ENCODE measurements around the gene GATD1.
"Not testable (repeated sequence)": the region's sequence is repeated elsewhere in the genome, so short reads cannot be mapped to it uniquely, and the experiment has no call there.

GATD1 gene

DNA sequence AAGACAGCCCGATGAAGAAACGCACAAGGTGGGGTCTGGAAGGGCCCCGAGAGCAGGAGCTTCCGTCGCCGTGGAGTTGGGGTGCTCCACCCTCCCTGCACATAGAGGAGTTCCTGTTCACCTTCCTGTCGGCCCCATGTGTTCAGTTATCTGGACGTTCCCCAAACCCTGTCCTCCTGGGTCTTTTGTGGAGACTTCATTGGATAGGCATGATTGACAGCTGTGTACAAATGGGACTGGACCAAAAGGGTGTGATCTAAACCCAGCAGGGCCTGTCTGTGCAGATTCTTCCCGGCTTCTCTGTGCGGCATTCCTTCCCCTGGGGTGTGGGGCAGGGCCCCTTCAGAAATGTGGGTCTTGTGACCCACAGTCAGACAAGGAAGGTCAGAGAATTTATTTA is 39.4 kb downstream of the GATD1 start:
- H3K27me3 ChIP-seq (ENCODE audit: control insufficient read depth in 1 of 2, insufficient read depth in 2 of 2, low read length in 2 of 2), result not testable (repeated sequence)

DNA sequence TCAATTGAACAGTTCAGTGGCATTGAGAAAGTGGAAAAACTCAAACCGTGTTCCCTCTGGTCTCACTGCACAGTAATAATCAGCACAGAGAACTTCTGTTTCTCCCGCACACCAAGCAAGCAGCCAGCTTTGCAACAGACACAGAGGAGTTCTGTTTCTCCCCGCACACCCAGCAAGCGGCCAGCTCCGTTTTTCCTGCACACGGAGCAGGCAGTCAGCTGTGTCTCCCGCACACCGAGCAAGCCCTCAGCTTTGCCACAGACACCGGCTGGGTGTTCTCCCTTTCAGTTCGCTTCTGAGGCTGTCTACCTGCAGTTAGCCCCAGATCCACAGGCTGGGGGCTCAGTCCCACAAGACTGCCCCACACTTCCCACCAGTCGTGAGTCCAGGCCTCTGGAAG is 39.9 kb downstream of the GATD1 start:
- Histone ChIP-seq H3K9ac (ENCODE audit: low read length) (no peak overlapping the region), H3K36me3 (ENCODE audit: insufficient read depth, low read length) (no peaks in the 10 kb centered on the region), H3K4me1 (ENCODE audit: insufficient read depth, low read length) (no peaks in the 10 kb centered on the region), H3K27ac (ENCODE audit: low read depth, low read length) (no peak overlapping the region), H3K4me3 (ENCODE audit: low read depth in 1 of 2, low read length in 2 of 2) (no peak overlapping the region), H3K9me3 (ENCODE audit: low read length) (no peaks in the 10 kb centered on the region), H3K27me3 (ENCODE audit: control insufficient read depth in 1 of 2, insufficient read depth in 2 of 2, low read length in 2 of 2) (no peaks in the 10 kb centered on the region)

More for the DNA sequence above, 39.4 kb downstream of the GATD1 start:
- H3K9me3 ChIP-seq (ENCODE audit: low read length); H3K9ac ChIP-seq (ENCODE audit: low read length); H3K27ac ChIP-seq (ENCODE audit: low read depth, low read length); H3K36me3 ChIP-seq (ENCODE audit: insufficient read depth, low read length); H3K4me3 ChIP-seq (ENCODE audit: low read depth in 1 of 2, low read length in 2 of 2); H3K4me1 ChIP-seq (ENCODE audit: insufficient read depth, low read length): not testable (repeated sequence)

DNA sequence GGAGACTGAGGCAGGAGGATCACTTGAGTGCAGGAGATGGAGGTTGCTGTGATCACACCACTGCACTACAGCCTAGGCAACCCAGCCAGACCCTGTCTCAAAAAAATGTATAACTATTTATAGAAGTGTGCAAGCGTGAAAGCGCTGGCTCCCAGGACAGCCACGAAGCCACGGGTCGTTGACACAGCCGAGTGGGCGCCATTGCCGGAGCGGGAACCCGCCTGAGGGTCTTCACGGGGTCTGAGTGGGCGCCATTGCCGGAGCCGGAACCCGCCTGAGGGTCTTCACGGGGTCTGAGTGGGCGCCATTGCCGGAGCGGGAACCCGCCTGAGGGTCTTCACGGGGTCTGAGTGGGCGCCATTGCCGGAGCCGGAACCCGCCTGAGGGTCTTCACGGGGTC is 42.7 kb downstream of the GATD1 start:
- H3K27me3 ChIP-seq (ENCODE audit: control insufficient read depth in 1 of 2, insufficient read depth in 2 of 2, low read length in 2 of 2); H3K27ac ChIP-seq (ENCODE audit: low read depth, low read length); H3K36me3 ChIP-seq (ENCODE audit: insufficient read depth, low read length); H3K4me1 ChIP-seq (ENCODE audit: insufficient read depth, low read length); H3K9me3 ChIP-seq (ENCODE audit: low read length); H3K4me3 ChIP-seq (ENCODE audit: low read depth in 1 of 2, low read length in 2 of 2); H3K9ac ChIP-seq (ENCODE audit: low read length): not testable (repeated sequence)

DNA sequence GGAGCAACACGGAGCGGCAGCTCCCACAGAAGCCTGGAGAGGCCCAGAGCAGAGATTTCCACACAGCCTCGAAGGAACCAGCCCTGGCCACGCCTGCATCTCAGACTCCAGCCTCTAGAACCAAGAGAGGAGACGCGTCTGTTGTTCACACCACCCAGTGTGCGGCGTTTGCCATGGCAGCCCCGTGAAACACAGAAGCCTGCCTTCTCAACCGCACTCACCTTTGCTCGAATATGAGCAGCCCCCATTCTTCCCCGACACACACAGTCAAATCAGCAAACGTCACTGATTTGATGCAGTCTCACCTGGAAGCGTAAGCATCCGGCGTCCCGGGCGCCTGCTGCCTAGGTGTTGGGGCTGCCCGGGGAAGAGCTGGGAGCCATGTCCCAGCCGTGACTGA is 44.2 kb downstream of the GATD1 start:
- Histone ChIP-seq H3K4me3 (ENCODE audit: low read depth in 1 of 2, low read length in 2 of 2) (no peak overlapping the region), H3K9me3 (ENCODE audit: low read length) (no peaks in the 10 kb centered on the region), H3K4me1 (ENCODE audit: insufficient read depth, low read length) (no peaks in the 10 kb centered on the region), H3K36me3 (ENCODE audit: insufficient read depth, low read length) (no peaks in the 10 kb centered on the region), H3K9ac (ENCODE audit: low read length) (no peak overlapping the region), H3K27me3 (ENCODE audit: control insufficient read depth in 1 of 2, insufficient read depth in 2 of 2, low read length in 2 of 2) (peaks cover 0 to 17% of the 10 kb centered on the region in 2 donors), H3K27ac (ENCODE audit: low read depth, low read length) (no peak overlapping the region)

DNA sequence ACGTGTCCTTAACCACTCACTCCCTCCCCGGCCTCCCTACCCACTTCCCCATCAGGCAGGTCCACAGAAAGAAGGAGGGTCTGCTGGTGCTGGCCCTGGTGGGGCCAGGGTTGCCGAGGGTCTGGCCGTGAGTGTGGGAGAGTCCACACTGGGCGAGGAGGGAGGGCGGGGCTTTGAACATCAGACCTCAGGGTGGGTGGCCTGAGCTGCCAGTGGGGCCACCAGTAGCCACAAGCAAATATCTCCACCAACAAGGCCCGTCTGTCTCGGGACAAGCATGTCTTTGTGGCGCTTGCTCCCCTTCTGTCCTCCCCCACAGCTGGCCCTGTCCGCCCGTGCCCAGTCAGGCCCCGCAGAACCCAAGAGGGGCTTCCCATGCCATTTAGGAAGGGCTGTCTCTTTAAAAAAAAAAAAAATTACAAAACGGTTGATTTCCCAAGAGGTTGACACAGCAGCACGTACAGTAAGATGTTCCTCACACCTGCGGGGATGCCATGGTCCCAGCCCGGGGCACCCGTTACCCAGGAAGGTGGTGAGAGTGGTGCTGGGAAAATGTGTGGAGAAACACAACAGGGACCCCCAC is 47.7 kb downstream of the GATD1 start:
- Histone ChIP-seq H3K9ac (ENCODE audit: low read length) (no peak overlapping the region), H3K9me3 (ENCODE audit: low read length) (no peaks in the 10 kb centered on the region), H3K36me3 (ENCODE audit: insufficient read depth, low read length) (no peaks in the 10 kb centered on the region), H3K4me3 (ENCODE audit: low read depth in 1 of 2, low read length in 2 of 2) (no peak overlapping the region), H3K27ac (ENCODE audit: low read depth, low read length) (no peak overlapping the region), H3K27me3 (ENCODE audit: control insufficient read depth in 1 of 2, insufficient read depth in 2 of 2, low read length in 2 of 2) (peaks cover 0 to 49% of the 10 kb centered on the region in 2 donors), H3K4me1 (ENCODE audit: insufficient read depth, low read length) (no peaks in the 10 kb centered on the region)

DNA sequence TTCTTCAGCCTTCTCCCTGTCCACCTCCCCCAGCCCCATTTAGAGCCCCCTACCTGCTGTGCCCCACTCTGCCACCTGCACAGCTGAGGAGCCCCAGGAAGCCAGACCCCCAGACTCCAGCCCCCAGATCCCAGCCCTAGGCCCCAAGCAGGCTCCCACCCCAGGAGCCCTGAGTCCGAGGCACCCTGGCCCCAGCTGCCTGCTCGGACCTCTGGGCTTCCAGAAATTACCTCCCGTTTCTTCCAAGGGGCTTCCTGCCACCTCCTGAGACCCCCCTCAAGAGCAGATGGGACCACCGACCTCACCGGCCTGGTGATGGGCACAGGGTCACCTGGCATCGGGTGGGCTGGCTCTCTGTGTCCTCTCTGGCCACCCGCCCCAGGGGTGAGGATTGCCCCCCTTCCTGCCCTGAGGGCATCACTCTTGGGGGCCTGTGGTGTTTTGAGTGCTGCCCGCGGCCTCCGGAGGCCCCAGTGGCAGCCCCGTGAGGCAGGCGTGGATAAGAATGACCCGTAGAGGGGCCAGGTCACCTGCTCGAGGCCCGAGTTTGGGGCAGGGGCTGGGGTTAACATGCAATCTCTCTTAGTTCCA is 48.3 kb downstream of the GATD1 start:
- H3K9ac ChIP-seq (ENCODE audit: low read length), result no peak overlapping the region
- H3K27me3 ChIP-seq (ENCODE audit: control insufficient read depth in 1 of 2, insufficient read depth in 2 of 2, low read length in 2 of 2), result peaks cover 2 to 55% of the 10 kb centered on the region in 2 donors
- no peak overlapping the region for H3K4me3 ChIP-seq (ENCODE audit: low read depth in 1 of 2, low read length in 2 of 2)
- no peak overlapping the region for H3K27ac ChIP-seq (ENCODE audit: low read depth, low read length)
- H3K4me1 ChIP-seq (ENCODE audit: insufficient read depth, low read length), result no peaks in the 10 kb centered on the region
- no peaks in the 10 kb centered on the region for H3K9me3 ChIP-seq (ENCODE audit: low read length)
- H3K36me3 ChIP-seq (ENCODE audit: insufficient read depth, low read length), result no peaks in the 10 kb centered on the region

DNA sequence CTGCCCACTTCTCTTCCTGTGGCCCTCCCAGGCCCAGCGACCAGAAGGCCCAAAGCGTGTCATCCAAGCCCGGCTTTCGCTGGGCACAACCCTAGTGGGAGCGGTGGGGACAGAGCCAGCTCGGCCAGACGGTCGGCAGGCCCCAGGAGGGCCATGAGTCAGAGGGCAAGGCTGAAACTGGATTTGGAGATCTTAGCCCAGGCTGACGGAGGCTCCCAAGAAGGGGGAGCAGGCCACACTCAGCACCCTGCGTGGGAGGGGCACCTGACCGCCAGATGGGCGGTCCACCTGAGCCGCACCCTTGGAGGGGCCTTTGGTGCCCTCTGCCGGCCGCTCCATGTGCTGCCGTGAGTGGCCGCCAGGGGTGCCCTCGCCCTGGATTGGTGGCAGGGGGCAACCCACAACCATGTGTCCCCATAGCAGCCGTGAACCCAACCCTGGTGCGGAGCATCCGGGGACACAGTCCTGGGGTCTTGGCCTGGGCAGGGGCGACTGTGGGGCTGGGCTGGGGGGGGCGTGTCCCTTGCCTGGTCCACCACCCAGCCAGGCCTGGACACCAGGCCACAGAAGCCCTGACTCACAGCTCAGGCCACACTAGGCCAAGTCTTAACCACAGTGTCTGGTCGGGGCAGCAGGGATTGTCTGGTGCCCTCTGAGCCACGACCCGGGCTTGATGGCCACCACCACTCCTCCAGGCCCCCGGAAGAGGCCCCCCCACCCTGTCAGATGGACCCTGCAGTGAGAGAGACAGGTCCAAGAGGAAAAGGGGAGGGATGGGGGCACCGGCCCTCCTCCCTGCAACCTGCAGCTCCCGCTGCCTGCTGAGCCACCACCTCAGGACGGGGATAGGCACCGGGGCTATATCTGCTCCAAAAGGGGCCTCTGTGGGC is 49.2 kb downstream of the GATD1 start:
- Histone ChIP-seq H3K9me3 (ENCODE audit: low read length) (no peaks in the 10 kb centered on the region), H3K27ac (ENCODE audit: low read depth, low read length) (no peak overlapping the region), H3K4me1 (ENCODE audit: insufficient read depth, low read length) (no peaks in the 10 kb centered on the region), H3K9ac (ENCODE audit: low read length) (no peak overlapping the region), H3K27me3 (ENCODE audit: control insufficient read depth in 1 of 2, insufficient read depth in 2 of 2, low read length in 2 of 2) (peaks cover 5 to 58% of the 10 kb centered on the region in 2 donors), H3K36me3 (ENCODE audit: insufficient read depth, low read length) (no peaks in the 10 kb centered on the region), H3K4me3 (ENCODE audit: low read depth in 1 of 2, low read length in 2 of 2) (no peak overlapping the region)

DNA sequence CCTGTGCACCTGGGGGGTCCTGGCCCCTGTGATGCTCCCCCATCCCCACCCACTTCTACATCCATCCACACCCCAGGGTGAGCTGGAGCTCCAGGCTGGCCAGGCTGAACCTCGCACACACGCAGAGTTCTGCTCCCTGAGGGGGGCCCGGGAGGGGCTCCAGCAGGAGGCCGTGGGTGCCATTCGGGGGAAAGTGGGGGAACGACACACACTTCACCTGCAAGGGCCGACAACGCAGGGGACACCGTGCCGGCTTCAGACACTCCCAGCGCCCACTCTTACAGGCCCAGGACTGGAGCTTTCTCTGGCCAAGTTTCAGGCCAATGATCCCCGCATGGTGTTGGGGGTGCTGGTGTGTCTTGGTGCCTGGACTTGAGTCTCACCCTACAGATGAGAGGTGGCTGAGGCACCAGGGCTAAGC is 50.0 kb downstream of the GATD1 start:
- no peaks in the 10 kb centered on the region for H3K4me1 ChIP-seq (ENCODE audit: insufficient read depth, low read length)
- no peak overlapping the region for H3K9ac ChIP-seq (ENCODE audit: low read length)
- no peaks in the 10 kb centered on the region for H3K36me3 ChIP-seq (ENCODE audit: insufficient read depth, low read length)
- no peak overlapping the region for H3K4me3 ChIP-seq (ENCODE audit: low read depth in 1 of 2, low read length in 2 of 2)
- H3K27ac ChIP-seq (ENCODE audit: low read depth, low read length), result no peak overlapping the region
- H3K9me3 ChIP-seq (ENCODE audit: low read length), result no peaks in the 10 kb centered on the region
- peaks cover 5 to 61% of the 10 kb centered on the region in 2 donors for H3K27me3 ChIP-seq (ENCODE audit: control insufficient read depth in 1 of 2, insufficient read depth in 2 of 2, low read length in 2 of 2)

DNA sequence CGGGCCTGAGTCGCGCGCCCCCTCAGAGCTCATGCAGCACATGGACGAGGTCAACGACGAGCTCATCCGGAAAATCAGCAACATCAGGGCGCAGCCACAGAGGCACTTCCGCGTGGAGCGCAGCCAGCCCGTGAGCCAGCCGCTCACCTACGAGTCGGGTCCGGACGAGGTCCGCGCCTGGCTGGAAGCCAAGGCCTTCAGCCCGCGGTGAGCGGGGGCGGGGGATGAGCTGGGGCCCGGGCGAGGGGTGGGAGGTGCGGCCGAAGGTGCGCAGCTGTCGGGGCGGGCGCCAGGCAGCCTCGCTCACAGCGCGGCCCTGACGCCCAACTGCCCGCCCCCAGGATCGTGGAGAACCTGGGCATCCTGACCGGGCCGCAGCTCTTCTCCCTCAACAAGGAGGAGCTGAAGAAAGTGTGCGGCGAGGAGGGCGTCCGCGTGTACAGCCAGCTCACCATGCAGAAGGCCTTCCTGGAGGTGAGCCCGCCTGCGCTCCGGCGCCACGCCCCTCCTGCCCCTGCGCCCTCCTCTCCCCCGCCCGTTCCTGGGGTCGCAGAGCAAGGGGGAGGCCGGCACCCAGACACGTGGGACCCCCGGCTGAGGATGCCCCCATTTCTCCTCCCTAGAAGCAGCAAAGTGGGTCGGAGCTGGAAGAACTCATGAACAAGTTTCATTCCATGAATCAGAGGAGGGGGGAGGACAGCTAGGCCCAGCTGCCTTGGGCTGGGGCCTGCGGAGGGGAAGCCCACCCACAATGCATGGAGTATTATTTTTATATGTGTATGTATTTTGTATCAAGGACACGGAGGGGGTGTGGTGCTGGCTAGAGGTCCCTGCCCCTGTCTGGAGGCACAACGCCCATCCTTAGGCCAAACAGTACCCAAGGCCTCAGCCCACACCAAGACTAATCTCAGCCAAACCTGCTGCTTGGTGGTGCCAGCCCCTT is 50.7 kb downstream of the GATD1 start:
- H3K27ac ChIP-seq (ENCODE audit: low read depth, low read length), result no peak overlapping the region
- H3K4me1 ChIP-seq (ENCODE audit: insufficient read depth, low read length), result no peaks in the 10 kb centered on the region
- H3K9ac ChIP-seq (ENCODE audit: low read length), result no peak overlapping the region
- peak overlapping the region in 1 of 2 donors; percentile 4 for H3K4me3 ChIP-seq (ENCODE audit: low read depth in 1 of 2, low read length in 2 of 2)
- no peaks in the 10 kb centered on the region for H3K9me3 ChIP-seq (ENCODE audit: low read length)
- no peaks in the 10 kb centered on the region for H3K36me3 ChIP-seq (ENCODE audit: insufficient read depth, low read length)
- peaks cover 5 to 68% of the 10 kb centered on the region in 2 donors for H3K27me3 ChIP-seq (ENCODE audit: control insufficient read depth in 1 of 2, insufficient read depth in 2 of 2, low read length in 2 of 2)

DNA sequence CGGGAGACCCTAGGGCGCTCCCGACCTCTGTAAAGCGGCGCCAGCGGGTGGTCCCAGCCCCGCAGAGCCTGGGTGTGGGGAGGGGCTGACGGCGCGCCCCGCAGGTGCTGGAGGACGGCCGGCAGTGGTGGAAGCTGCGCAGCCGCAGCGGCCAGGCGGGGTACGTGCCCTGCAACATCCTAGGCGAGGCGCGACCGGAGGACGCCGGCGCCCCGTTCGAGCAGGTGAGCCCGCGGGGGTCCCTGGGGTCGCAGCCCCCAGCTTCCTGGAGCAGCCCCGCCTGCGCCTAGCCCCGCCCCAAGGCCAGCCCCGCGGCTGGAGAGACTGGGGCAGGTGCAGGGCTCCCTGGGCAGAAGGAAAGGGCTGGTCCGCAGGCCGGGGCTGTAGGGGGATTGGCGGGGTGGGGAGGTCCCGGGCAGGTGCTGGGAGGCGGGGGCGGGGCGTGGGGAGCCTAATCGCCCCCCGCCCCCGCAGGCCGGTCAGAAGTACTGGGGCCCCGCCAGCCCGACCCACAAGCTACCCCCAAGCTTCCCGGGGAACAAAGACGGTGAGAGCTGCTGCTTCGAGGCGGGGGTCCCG is 51.6 kb downstream of the GATD1 start:
- Histone ChIP-seq H3K4me3 (ENCODE audit: low read depth in 1 of 2, low read length in 2 of 2) (no peak overlapping the region), H3K36me3 (ENCODE audit: insufficient read depth, low read length) (no peaks in the 10 kb centered on the region), H3K27ac (ENCODE audit: low read depth, low read length) (no peak overlapping the region), H3K27me3 (ENCODE audit: control insufficient read depth in 1 of 2, insufficient read depth in 2 of 2, low read length in 2 of 2) (peaks cover 5 to 77% of the 10 kb centered on the region in 2 donors), H3K9ac (ENCODE audit: low read length) (no peak overlapping the region), H3K4me1 (ENCODE audit: insufficient read depth, low read length) (no peaks in the 10 kb centered on the region), H3K9me3 (ENCODE audit: low read length) (no peaks in the 10 kb centered on the region)
